Measurements from ENCODE around the gene CUL4B.

CUL4B gene

GRCh38 chrX:120560842-120561633, at the start of gene CUL4B:
CUL4B (minus strand) TSS chrX:120560962; CDS start chrX:120560638, 324 bp downstream.
- ChIA-PET POLR2A (interaction anchor here (0.6 to 2.5 kb wide), 14 partner anchors 9 to 769 kb away, joined by 3 to 37 read pairs (median 5); partner anchors contain the start of genes C1GALT1C1, MCTS1 and RPL39), CTCF (interaction anchor here (0.6 to 1.1 kb wide), 2 partner anchors 26 to 75 kb away, joined by 3 read pairs; no protein-coding TSS in a partner anchor)
- Histone ChIP-seq H3K4me1 (ENCODE audit: control insufficient read depth, insufficient read depth, low read length) (no peaks in the 10 kb centered on the region), H3K9me3 (ENCODE audit: control insufficient read depth, insufficient read depth, low read depth, low read length) (no peaks in the 10 kb centered on the region), H3K27ac (ENCODE audit: extremely low read depth, low read depth, low read length) (peak within 1 kb of the TSS; percentile 97), H3K4me3 (ENCODE audit: low read depth, low read length) (peak within 1 kb of the TSS; percentile 71), H3K36me3 (ENCODE audit: control insufficient read depth in 2 of 2, insufficient read depth in 1 of 2, low read length in 2 of 2) (peaks cover 4 to 16% of the 10 kb centered on the region in 2 experiments; a peak in 2 of 3 replicates)
- TF ChIP-seq ZNF621 (tag by site-specific recombination; IDR thresholded peaks at IDR 0.05) = no peak
- TF ChIP-seq, protein P1, sequence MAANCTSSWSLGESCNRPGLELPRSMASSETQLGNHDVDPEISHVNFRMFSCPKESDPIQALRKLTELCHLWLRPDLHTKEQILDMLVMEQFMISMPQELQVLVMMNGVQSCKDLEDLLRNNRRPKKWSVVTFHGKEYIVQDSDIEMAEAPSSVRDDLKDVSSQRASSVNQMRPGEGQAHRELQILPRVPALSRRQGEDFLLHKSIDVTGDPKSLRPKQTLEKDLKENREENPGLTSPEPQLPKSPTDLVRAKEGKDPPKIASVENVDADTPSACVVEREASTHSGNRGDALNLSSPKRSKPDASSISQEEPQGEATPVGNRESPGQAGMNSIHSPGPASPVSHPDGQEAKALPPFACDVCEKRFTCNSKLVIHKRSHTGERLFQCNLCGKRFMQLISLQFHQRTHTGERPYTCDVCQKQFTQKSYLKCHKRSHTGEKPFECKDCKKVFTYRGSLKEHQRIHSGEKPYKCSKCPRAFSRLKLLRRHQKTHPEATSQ (tag by site-specific recombination; IDR thresholded peaks at IDR 0.05) = no peak; the same call in 1 of the 2 replicates
- no peak for TF ChIP-seq ZNF132 (tag by site-specific recombination; IDR thresholded peaks at IDR 0.05; ENCODE audit: borderline replicate concordance)
- peak; percentile 77 for TF ChIP-seq SP2 (tag by site-specific recombination; IDR thresholded peaks at IDR 0.05)
- TF ChIP-seq YY1 (tag by site-specific recombination; IDR thresholded peaks at IDR 0.05) = 0 out of 2 replicates have a peak, but pooled peaks have one; percentile 64
- no peak for TF ChIP-seq ZNF596 (tag by site-specific recombination; IDR thresholded peaks at IDR 0.05)
- TF ChIP-seq HOXD13 (CRISPR knock-in tag; IDR thresholded peaks at IDR 0.05; ENCODE audit: borderline replicate concordance) = no peak
- TF ChIP-seq ZNF148 (tag by site-specific recombination; IDR thresholded peaks at IDR 0.05; ENCODE audit: borderline replicate concordance) = no peak
- no peak; the same call in 1 of the 2 replicates for TF ChIP-seq ZNF600 (tag by site-specific recombination; IDR thresholded peaks at IDR 0.05)
- 0 out of 2 replicates have a peak, but pooled peaks have one; percentile 37 for TF ChIP-seq ZNF394 (tag by site-specific recombination; IDR thresholded peaks at IDR 0.05; ENCODE audit: borderline replicate concordance)
- peak; percentile 83 for TF ChIP-seq SP3 (tag by site-specific recombination; IDR thresholded peaks at IDR 0.05)
- peak; percentile 69 for TF ChIP-seq ZNF335 (tag by site-specific recombination; conservative IDR thresholded peaks at IDR 0.05)
- no peak for TF ChIP-seq ZNF701 (tag by site-specific recombination; IDR thresholded peaks at IDR 0.05)
- TF ChIP-seq ZNF623 (tag by site-specific recombination; IDR thresholded peaks at IDR 0.05) = no peak
- TF ChIP-seq ZNF785 (tag by site-specific recombination; IDR thresholded peaks at IDR 0.05) = peak; percentile 38; the same call in 1 of the 2 replicates
- TF ChIP-seq, protein P2, sequence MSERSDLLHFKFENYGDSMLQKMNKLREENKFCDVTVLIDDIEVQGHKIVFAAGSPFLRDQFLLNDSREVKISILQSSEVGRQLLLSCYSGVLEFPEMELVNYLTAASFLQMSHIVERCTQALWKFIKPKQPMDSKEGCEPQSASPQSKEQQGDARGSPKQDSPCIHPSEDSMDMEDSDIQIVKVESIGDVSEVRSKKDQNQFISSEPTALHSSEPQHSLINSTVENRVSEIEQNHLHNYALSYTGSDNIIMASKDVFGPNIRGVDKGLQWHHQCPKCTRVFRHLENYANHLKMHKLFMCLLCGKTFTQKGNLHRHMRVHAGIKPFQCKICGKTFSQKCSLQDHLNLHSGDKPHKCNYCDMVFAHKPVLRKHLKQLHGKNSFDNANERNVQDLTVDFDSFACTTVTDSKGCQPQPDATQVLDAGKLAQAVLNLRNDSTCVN (tag by site-specific recombination; optimal IDR thresholded peaks at IDR 0.05) = peak; percentile 76
- peak; percentile 78 for TF ChIP-seq ZNF629 (tag by site-specific recombination; IDR thresholded peaks at IDR 0.05)
- TF ChIP-seq HIC1 (tag by site-specific recombination; IDR thresholded peaks at IDR 0.05) = peak; percentile 69
- TF ChIP-seq ZNF175 (tag by site-specific recombination; IDR thresholded peaks at IDR 0.05) = no peak
- TF ChIP-seq KLF9 (tag by site-specific recombination; IDR thresholded peaks at IDR 0.05; ENCODE audit: low read depth) = peak; percentile 72
- no peak for TF ChIP-seq ZSCAN23 (tag by site-specific recombination; IDR thresholded peaks at IDR 0.05)
- TF ChIP-seq ZNF777 (tag by site-specific recombination; IDR thresholded peaks at IDR 0.05; ENCODE audit: borderline replicate concordance) = no peak
- TF ChIP-seq GFI1B (tag by site-specific recombination; IDR thresholded peaks at IDR 0.05) = no peak
- peak; percentile 56; the same call in 1 of the 2 replicates for TF ChIP-seq KLF10 (tag by site-specific recombination; IDR thresholded peaks at IDR 0.05)
- no peak for TF ChIP-seq ZNF571 (tag by site-specific recombination; IDR thresholded peaks at IDR 0.05)
- TF ChIP-seq ZNF529 (tag by site-specific recombination; IDR thresholded peaks at IDR 0.05; ENCODE audit: insufficient replicate concordance) = no peak
- TF ChIP-seq OSR2 (tag by site-specific recombination; IDR thresholded peaks at IDR 0.05) = no peak
- no peak for TF ChIP-seq ZNF157 (tag by site-specific recombination; IDR thresholded peaks at IDR 0.05)
- peak; percentile 98 for TF ChIP-seq ZNF398 (tag by site-specific recombination; IDR thresholded peaks at IDR 0.05)

All from HEK293 (cell line).